Measurements from ENCODE around the gene TIMM10B.

TIMM10B gene, protein sequence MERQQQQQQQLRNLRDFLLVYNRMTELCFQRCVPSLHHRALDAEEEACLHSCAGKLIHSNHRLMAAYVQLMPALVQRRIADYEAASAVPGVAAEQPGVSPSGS

DNA sequence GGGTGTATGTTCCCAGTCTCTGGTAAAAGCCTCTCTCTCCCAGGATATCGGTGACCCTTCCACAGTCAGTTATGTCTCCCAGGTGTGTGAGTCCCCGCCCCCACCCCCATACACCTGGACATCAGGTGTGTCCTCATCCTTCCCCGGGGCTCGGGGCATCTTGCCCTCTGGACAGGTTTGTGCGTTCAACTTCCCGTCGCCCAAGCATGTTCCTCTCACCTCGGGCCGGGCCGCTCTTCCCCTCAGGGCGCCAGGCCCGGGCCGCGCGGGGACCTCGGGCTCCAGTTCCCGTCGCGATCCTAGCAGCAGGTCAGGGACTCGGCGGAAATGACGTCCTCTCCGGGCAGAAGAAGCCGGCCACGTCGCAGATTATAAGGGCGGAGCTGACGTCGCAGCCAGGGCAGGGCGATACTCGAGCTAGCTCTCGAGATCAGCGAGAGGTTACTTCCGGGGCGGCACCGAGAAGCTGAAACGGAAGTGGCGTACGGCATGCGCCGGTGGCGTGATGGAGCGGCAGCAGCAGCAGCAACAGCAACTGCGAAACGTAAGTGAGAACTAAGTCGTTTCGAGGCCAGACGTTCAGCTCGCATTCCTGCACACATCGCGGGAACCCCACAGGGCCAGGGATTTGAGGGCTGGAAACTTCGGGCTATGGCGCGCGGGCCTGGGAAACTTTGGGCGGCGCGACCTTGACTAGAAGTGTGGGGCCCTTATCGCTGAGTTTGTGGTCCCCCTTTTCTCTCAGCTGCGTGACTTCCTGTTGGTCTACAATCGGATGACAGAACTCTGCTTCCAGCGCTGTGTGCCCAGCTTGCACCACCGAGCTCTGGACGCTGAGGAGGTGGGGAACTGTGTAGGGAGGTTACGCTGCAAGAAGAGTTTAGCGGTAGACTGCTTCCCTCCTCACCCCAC, at the start of gene TIMM10B, which contains the start of gene ARFIP2:
TIMM10B (plus strand) TSS at position 490 of the 912 bp plus-strand sequence; CDS start at position 506, 16 bp downstream.
ARFIP2 (minus strand) TSS at position 320 of the 912 bp plus-strand sequence. CDS start 910 bp downstream, outside the sequence.
- in situ Hi-C loops (cut with MboI; ENCODE audit: low pct_unique_long_range_greater_than_20kb, low sequenced_read_pairs): no loop called here
- DNase-seq: peak; percentile 98

DNA sequence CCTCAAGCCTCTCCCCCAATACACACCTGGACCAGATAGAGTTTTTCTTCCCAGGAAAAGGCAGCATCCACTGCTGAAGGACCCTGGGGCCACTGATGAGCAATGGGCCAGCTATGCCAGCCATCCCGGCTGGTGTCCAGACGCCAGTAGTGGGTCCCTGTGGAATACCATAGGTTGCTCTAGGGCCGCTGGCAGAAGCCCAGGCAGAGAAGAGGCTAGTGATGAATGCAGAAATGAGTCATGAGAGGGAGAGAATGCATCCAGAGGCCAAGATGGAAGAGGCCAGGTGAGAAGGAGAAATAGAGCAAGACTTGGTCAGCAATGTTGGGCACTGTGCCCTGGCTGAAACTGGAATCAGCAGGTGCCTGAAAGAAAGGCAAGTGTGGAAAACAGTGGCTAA, 49.4 kb upstream of the TIMM10B start:
- in situ Hi-C loops (cut with MboI; ENCODE audit: low pct_unique_long_range_greater_than_20kb, low sequenced_read_pairs): no loop called here

DNA sequence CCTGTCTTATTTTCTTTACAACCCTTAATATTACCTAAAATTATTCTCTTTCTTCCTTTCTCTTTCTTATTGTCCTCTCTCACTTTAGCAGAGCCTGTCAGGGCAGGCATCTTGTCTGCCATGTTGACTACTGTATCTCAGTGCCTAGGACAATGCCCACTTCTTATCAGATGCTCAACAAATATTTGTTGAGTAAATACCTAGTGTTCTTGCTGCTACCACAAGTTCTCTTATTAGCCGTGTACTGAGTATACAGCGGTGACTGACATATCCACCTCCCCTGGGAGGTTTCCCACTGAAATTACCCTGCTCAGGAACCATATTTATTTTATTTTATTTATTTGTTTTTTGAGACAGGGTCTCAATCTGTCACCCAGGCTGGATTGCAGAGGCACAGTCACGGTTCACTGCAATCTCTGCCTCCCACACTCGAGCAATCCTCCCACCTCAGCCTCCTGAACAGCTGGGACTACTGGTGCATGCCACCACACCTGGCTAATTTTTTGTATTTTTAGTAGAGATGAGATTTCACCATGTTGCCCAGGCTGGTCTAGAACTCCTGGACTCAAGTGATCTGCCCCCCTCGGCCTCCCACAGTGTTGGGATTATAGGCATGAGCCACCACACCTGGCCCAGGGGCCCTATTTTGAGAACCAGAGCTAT, 47.2 kb upstream of the TIMM10B start:
- DNase-seq: no peak
- in situ Hi-C loops (cut with MboI; ENCODE audit: low pct_unique_long_range_greater_than_20kb, low sequenced_read_pairs): no loop called here

More for the DNA sequence above, 49.4 kb upstream of the TIMM10B start:
- DNase-seq: no peak

DNA sequence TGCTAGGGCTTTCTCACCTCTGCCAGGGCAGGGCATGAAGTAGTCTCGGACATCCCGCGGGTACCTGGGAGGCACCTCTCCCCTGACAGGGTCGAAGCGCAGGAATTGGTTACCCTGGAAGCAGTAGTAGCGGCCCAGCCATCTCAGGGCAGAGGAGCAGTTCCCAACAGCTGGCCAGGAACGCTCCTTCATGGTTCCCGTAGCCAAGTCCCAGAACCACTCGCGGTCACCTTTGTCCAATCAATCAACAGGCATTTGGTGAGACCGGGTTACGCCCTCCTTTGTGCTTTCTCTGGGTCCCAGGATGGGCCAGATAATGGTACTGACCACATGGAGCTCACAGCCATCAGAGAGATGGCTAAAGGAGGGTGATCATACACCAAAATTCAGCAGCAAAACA, 43.9 kb upstream of the TIMM10B start:
- in situ Hi-C loops (cut with MboI; ENCODE audit: low pct_unique_long_range_greater_than_20kb, low sequenced_read_pairs): no loop called here
- DNase-seq: no peak

DNA sequence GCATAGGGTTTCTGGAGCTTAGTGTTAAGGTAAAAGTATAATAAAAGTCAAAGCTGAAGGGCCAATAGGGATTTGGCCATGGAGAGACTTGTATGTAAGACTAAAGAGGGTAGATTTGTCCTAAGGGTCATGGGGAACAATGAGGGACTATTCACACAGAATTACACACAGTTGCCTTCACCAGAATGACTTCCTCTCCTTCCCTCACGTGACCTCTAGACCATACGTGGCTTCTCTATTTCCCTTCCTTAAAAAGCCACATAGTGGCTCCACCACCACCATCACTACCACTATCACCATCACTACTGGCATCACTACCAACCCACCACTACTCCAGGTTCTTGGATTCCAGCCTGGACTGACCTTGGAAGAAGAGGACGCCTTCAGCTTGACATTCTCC, 43.3 kb upstream of the TIMM10B start:
- DNase-seq: peak; percentile 58
- in situ Hi-C loops (cut with MboI; ENCODE audit: low pct_unique_long_range_greater_than_20kb, low sequenced_read_pairs): no loop called here

DNA sequence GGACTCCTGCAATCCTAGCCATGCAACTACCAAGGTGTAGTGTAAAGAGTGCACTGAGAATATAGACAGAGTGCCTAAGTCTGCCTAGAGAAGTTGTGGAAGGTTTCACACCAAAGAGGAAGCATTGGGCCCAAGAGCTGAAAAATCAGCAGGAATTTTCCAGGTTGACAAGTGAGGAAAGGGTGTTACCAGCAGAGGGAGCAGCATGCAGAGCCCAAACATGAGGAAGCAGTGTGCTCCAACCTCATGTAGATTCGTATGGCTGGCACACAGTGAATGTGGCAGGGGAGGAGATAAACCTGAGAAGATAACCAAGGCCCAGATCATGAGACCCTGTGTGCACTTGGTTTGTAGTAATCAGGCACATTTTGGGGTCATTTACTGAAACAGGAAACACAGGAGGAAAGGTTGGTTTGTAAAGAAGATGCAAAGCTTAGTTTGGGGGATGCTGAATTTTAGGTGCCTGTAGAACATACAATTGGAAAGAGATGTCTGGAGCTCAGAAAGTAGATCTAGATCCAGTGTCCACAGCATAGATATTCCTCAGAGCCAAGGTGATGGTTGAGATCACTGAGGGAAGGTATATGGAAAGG, 42.2 kb upstream of the TIMM10B start:
- in situ Hi-C loops (cut with MboI; ENCODE audit: low pct_unique_long_range_greater_than_20kb, low sequenced_read_pairs): no loop called here
- DNase-seq: peak; percentile 88

DNA sequence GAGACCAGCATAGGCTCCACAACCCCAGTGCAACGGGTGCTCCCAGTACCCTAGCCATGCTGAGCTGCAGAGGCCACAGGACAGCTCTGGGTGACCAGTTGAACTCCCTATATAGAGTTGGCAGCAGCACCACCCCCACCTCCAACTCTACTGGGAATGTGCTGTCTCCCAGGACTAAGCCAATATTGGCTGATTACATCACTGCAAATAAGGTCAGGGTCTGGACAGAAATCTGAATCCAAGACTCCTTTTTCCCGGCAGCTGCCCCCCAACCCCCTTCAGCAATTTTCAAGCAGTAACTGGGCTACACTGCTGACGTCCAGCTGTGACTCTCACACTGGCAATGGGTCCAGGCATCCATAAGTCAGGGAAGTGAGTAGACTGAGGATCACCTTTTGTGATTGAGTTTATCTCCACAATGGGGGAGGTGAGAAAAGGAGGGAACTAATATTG, 40.4 kb upstream of the TIMM10B start, which contains the start of gene HPX:
HPX (minus strand) TSS at position 82 of the 453 bp plus-strand sequence; CDS start at position 58, 24 bp downstream.
- in situ Hi-C loops (cut with MboI; ENCODE audit: low pct_unique_long_range_greater_than_20kb, low sequenced_read_pairs): no loop called here

DNA sequence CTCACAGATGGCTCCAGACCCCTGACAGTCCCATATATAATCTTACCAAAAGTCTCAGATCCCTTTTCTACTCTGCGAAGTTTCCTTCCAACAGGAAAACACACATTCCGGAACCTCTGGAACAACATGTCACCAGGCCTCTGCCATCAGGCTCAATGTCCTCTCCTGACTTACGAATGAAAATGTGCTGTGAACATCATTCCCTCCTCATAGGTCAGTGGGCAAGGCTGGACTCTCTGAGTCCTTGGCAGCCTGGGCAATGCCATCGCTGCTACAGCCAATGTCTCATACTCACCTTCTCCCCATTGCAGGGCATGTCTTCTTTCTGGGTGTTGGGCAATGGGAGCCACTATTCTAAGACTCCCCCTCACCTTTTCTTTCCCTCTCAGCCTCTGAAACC, 38.9 kb upstream of the TIMM10B start:
- in situ Hi-C loops (cut with MboI; ENCODE audit: low pct_unique_long_range_greater_than_20kb, low sequenced_read_pairs): no loop called here
- DNase-seq: no peak

More for the DNA sequence above, 40.4 kb upstream of the TIMM10B start, which contains the start of gene HPX:
- DNase-seq: no peak

DNA sequence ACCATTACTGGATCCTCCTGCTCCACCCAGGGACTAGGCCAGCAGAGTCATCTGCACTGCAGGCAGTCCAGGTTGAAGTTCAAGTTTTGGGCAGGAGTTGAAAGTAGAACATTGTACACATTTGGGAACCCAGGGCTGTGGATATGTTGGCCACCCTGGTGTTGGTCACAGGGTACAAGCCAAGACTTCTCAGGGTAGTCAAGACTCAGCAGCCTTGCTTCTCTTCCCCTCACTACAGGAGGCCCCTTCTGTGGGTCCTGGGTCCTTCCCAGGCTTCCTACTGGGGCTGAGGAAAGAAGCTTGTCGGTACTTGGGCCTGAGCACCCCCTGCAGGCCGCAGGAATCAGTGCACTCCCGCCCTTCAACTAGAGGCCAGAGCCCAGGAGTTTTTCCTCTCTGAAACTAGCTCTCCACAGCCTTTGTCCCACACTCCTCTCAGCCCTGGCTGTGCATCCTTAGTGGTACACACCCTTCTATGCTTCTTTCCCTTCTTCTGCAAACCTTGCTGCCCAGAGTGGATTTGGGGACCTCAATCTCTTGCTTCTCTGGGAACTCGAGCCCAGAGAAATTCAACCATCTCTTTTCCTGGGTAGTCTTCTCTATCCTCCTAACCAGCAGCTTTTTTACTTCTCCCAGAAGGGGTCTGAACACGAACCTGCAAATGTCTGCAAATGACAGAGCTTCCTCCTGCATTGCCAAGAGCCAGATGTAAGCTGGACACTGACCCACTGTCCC, 37.9 kb upstream of the TIMM10B start:
- peak; percentile 72 for DNase-seq
- in situ Hi-C loops (cut with MboI; ENCODE audit: low pct_unique_long_range_greater_than_20kb, low sequenced_read_pairs): no loop called here

DNA sequence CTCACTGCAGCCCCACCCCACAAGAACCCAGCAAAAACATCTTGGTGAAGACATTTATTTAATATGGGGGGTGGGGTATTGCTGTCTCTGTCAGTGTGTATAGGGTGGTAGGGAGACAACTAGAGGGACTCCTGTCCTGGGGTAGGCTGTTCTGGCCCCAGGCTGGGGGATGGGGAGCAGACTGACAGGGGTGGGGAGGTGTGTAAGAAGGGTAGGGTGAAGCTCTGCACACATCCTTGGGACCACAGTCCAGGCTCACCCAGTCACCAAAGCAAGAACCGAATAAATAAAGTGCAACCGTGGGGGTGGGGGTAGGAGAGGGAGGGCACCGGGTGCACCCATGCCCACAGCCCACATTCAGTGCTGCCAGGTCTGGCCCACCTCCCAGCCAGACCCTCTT, 32.7 kb upstream of the TIMM10B start:
- in situ Hi-C loops (cut with MboI; ENCODE audit: low pct_unique_long_range_greater_than_20kb, low sequenced_read_pairs): no loop called here
- DNase-seq: no peak

DNA sequence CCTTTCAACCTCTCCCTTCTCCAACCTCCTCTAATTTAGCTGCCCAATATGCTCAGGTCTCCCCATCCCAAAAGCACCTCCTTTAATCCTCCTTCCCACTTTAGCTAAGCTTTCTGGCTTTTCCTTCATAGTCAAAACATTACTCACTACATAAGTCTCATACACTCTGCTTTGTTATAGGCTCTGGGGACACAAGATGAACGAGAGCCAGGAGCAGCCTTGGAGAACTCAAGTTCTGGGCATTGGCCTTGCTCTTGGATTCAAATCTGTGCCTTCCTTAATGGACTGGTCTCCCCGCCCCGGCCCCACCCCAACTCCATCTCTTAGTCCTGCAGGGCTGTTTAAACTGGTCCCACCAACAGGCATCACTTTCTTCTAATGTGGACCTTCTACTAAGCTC, 29.1 kb upstream of the TIMM10B start:
- no peak for DNase-seq
- in situ Hi-C loops (cut with MboI; ENCODE audit: low pct_unique_long_range_greater_than_20kb, low sequenced_read_pairs): no loop called here

DNA sequence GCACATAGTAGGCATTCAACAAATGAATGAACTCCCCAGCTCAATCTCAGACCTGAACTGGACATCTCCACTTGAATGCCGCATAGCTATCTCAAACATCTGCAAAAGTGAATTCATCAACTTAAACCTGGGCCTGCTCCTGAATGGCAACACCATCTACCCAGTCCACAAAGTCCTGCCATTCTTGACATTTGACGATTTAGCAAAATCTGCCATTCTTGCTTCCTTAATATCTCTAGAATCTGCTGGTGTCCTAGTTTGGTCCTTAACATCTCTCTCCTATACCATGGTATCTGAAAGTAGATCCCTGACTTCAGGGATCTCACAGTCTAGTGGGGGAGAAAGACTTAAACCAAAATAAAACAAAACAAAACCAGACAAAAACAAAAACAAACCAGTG, 28.1 kb upstream of the TIMM10B start:
- in situ Hi-C loops (cut with MboI; ENCODE audit: low pct_unique_long_range_greater_than_20kb, low sequenced_read_pairs): no loop called here

DNA sequence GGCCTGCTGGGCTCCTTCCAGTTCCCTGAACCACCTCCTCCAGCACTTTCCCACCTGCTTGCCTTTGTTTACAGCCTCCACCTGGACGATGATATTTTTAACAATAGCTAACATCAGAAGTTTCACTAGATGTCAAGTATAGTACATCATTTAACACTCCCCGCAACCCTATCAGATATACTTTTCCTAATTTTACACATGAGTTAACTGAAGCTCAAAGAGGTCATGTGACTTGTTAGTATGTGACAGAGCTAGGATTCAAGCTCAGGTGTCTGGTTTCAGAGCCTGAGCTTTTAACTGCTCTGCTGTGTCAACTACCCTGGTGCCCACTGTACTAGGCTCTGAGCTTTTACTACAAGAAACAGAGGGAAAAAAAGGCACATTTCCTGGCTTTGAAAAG, 26.2 kb upstream of the TIMM10B start:
- in situ Hi-C loops (cut with MboI; ENCODE audit: low pct_unique_long_range_greater_than_20kb, low sequenced_read_pairs): no loop called here
- DNase-seq: no peak

More for the DNA sequence above, 28.1 kb upstream of the TIMM10B start:
- DNase-seq: no peak

DNA sequence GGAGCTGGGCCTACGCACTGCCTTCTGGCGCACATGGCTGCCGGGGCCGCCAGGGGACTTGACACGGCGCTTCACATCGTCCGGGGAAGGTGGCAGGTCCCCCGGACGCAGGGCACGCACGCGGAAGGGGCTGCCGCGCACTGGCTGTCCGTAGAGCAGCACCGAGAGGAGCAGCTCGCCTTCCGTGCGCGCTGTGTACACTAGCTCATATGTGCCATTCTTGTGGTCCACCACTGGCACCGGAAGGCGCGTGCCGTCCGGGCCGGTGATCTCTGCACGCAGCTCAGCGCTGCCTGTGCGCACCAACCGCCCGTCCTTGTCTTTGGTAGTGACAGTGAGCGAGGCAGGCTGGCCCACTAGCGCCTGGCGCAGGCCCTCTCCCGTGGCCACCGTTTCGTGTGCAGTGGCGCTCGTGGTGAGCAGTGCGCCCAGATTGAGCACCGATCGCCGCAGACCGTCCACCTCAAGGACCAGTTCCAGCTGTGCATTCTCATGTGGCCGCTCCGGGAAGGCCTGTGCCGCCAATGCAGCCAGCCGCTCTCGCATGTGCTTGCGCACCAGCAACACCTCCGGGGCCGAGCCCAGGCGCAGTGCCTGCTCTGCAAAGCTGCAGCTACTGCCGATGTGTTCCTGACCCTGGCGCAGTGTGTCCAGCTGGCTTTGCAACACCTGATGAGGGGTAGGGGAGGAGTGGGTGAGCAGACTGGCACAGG, 24.8 kb upstream of the TIMM10B start:
- in situ Hi-C loops (cut with MboI; ENCODE audit: low pct_unique_long_range_greater_than_20kb, low sequenced_read_pairs): no loop called here
- DNase-seq: no peak

DNA sequence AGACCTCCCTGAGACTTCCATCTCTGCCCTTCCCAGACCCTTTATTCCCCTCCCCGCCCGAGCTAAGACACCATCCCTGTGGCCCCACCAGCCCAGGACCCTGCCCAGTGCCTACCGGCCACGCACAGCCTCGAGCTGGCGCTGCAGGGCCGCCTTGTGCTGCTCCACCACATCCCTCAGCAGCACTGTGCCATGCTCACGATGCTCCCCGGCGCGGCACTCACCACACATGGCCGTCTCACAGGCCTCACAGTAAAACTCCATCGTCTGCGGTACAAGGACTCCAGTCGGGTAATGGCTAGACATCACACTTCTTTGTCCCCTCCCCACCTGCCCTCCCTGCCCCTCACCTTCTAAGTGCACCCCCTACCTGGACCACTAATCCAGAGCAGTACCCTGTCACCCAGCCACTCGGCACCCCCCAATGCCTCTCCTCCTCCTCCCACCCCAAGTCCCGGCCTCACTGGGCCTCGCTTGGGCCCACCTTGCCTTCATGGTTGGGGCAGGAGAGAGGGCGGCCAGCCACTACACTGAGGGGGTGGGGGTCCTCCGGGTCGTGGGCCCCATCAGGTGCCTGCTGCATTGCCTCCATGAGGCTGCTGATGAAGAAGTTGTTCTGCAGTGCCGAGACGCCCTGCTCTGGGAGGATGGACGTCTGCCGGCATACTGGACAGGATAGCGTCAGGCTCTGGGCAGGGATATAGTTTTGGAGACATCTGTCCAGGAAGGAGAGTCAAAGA, 23.6 kb upstream of the TIMM10B start:
- in situ Hi-C loops (cut with MboI; ENCODE audit: low pct_unique_long_range_greater_than_20kb, low sequenced_read_pairs): no loop called here
- DNase-seq: no peak

DNA sequence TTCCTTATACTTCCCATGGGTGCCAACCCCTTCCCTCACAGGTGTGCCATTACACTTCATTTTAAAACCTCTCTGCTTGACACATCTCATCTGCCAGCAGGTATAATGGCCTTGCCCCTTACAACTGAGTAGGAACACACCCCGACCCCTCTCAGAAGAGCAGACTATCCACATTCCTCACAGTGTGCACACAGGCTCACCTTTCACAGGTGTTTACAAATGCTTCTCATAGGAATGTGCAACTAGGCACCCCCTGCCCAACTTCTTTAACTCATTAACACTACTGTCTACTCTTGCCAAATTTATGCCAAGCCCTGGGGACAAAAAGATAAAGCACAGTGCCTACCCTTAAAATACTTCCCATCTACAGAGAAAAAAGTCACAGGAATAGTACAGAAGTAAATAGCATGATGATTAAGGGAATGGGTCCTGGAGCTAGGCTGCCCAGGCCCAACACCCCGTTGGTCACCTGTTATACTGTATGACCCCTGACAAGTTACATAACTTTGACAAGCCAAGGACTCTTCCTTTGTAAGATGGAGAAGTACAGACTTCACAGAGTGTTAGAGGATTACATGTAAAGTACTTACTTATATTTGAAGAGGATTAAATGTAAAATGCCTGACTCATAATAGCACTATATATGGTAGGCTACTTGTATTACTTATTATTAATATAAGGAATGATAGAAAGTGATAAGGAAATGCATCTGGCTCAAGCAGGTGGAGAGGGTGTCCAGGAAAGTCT, 22.8 kb upstream of the TIMM10B start:
- in situ Hi-C loops (cut with MboI; ENCODE audit: low pct_unique_long_range_greater_than_20kb, low sequenced_read_pairs): no loop called here
- DNase-seq: no peak

DNA sequence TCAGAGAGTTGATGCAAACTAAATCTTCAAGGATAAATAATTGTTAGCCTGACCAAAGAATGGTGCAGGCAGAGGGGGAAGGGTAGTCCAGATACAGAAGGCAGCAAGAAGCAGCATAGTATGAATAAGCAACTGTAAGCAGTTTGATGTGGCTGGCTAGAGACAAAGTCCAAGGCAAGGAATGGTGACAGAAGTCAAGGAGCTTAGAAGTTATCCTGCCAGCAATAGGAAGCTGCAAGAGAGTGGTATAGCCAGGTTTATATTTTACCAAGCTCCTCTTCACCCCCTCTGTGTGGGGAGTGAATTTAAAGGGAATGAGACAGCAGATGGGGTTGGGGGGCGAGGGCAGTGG, 22.2 kb upstream of the TIMM10B start:
- in situ Hi-C loops (cut with MboI; ENCODE audit: low pct_unique_long_range_greater_than_20kb, low sequenced_read_pairs): no loop called here
- no peak for DNase-seq

All from KBM-7 (cell line).